HAP-1 (cell line): ENCODE results near the gene TMEM187.
A peak's percentile ranks its signal among the peaks of the same experiment; 100 is the strongest.

Experiments used
- DNase-seq, 2 experiments: peaks; one replicate each; pipeline ENCODE4 v3.0.0-alpha.2; 2016 to 2020; ENCODE audit warnings: low spot score in 2 of 2
- H3K27me3 ChIP-seq: fragments of 250-450 bp; sonication (Bioruptor Pico); 2 replicates; pipeline ENCODE4 v1.5.1; 2020; ENCODE audit warnings: low read depth, mild to moderate bottlenecking, moderate library complexity
- H3K36me3 ChIP-seq: fragments of 250-450 bp; sonication (Bioruptor Pico); replicated peaks from 2 replicates; pipeline ENCODE4 v1.5.1; 2020; ENCODE audit warnings: mild to moderate bottlenecking
- H3K4me1 ChIP-seq: fragments of 250-450 bp; sonication (Bioruptor Pico); 2 replicates; pipeline ENCODE4 v1.5.1; 2020; ENCODE audit warnings: mild to moderate bottlenecking
- H3K4me3 ChIP-seq: fragments of 250-450 bp; sonication (Bioruptor Pico); 2 replicates; pipeline ENCODE4 v1.5.1; 2020; ENCODE audit warnings: mild to moderate bottlenecking, moderate library complexity
- H3K9me3 ChIP-seq: fragments of 250-450 bp; sonication (Bioruptor Pico); 2 replicates; pipeline ENCODE4 v1.5.1; 2020; ENCODE audit warnings: mild to moderate bottlenecking, moderate library complexity
- in situ Hi-C: fragments of 300-500 bp; cut with MboI; formaldehyde crosslinking; loops from 3 replicates; pipeline ENCODE4 v1.14.3; 2020; ENCODE audit warnings: low sequenced_read_pairs, inconsistent platforms, mixed read lengths

The TMEM187 gene

GRCh38 chrX:153995504-153995903 lies 22.9 kb downstream of the TMEM187 start:
- Histone ChIP-seq H3K4me1 (no peaks in the 10 kb centered on the region), H3K36me3 (no peaks in the 10 kb centered on the region), H3K9me3 (no peaks in the 10 kb centered on the region), H3K27me3 (no peaks in the 10 kb centered on the region), H3K4me3 (no peak overlapping the region)
- in situ Hi-C loops, result no loop called here
- no peak for DNase-seq

- in situ Hi-C loops, result loop anchor here (25.0 kb wide), 2 partner anchors 338 to 538 kb away; partner anchors contain the start of genes G6PD and IKBKG
- H3K9me3 ChIP-seq, result no peaks in the 10 kb centered on the region
- DNase-seq, result no peak
- H3K27me3 ChIP-seq, result no peaks in the 10 kb centered on the region
- no peak overlapping the region for H3K4me3 ChIP-seq
- H3K4me1 ChIP-seq, result peaks cover 4% of the 10 kb centered on the region; the same call in 1 of the 2 replicates
- no peaks in the 10 kb centered on the region for H3K36me3 ChIP-seq
These were observed 26.9 kb downstream of the TMEM187 start for GRCh38 chrX:153999359-154000037.

- peaks cover 4% of the 10 kb centered on the region; the same call in 1 of the 2 replicates for H3K4me1 ChIP-seq
- no peaks in the 10 kb centered on the region for H3K36me3 ChIP-seq
- DNase-seq, result no peak
- in situ Hi-C loops, result loop anchor here (25.0 kb wide), 2 partner anchors 337 to 537 kb away; partner anchors contain the start of genes G6PD and IKBKG
- no peaks in the 10 kb centered on the region for H3K9me3 ChIP-seq
- no peak overlapping the region for H3K4me3 ChIP-seq
- no peaks in the 10 kb centered on the region for H3K27me3 ChIP-seq
These were observed 27.5 kb downstream of the TMEM187 start for GRCh38 chrX:154000051-154000450.

GRCh38 chrX:154002215-154002719 lies 29.7 kb downstream of the TMEM187 start:
- Histone ChIP-seq H3K27me3 (no peaks in the 10 kb centered on the region), H3K4me3 (no peak overlapping the region), H3K4me1 (peaks cover 4% of the 10 kb centered on the region; the same call in 1 of the 2 replicates), H3K9me3 (no peaks in the 10 kb centered on the region), H3K36me3 (peaks cover 5% of the 10 kb centered on the region)
- in situ Hi-C loops, result loop anchor here (25.0 kb wide), 2 partner anchors 335 to 535 kb away; partner anchors contain the start of genes G6PD and IKBKG
- peak in 1 of 2 experiments; percentile 42 for DNase-seq

GRCh38 chrX:154004315-154004714 lies 31.8 kb downstream of the TMEM187 start:
- in situ Hi-C loops, result loop anchor here (25.0 kb wide), 2 partner anchors 333 to 533 kb away; partner anchors contain the start of genes G6PD and IKBKG

GRCh38 chrX:154006947-154007346 lies 34.4 kb downstream of the TMEM187 start:
- H3K27me3 ChIP-seq, result no peaks in the 10 kb centered on the region
- in situ Hi-C loops, result loop anchor here (25.0 kb wide), 2 partner anchors 330 to 530 kb away; partner anchors contain the start of genes G6PD and IKBKG
- peaks cover 9% of the 10 kb centered on the region; the same call in 1 of the 2 replicates for H3K4me1 ChIP-seq
- no peaks in the 10 kb centered on the region for H3K9me3 ChIP-seq
- peaks cover 29% of the 10 kb centered on the region for H3K36me3 ChIP-seq
- H3K4me3 ChIP-seq, result no peak overlapping the region
- DNase-seq, result no peak

More at GRCh38 chrX:154004315-154004714, 31.8 kb downstream of the TMEM187 start:
- H3K27me3 ChIP-seq, result no peaks in the 10 kb centered on the region
- no peak for DNase-seq
- H3K4me1 ChIP-seq, result peaks cover 9% of the 10 kb centered on the region; the same call in 1 of the 2 replicates
- H3K4me3 ChIP-seq, result no peak overlapping the region
- H3K36me3 ChIP-seq, result peaks cover 8% of the 10 kb centered on the region
- no peaks in the 10 kb centered on the region for H3K9me3 ChIP-seq

GRCh38 chrX:154008521-154008920 lies 36.0 kb downstream of the TMEM187 start:
- H3K9me3 ChIP-seq, result no peaks in the 10 kb centered on the region
- peaks cover 5% of the 10 kb centered on the region; the same call in 1 of the 2 replicates for H3K4me1 ChIP-seq
- H3K4me3 ChIP-seq, result no peak overlapping the region
- peaks cover 44% of the 10 kb centered on the region for H3K36me3 ChIP-seq
- DNase-seq, result peak; percentile 32 to 43
- H3K27me3 ChIP-seq, result no peaks in the 10 kb centered on the region
- in situ Hi-C loops, result loop anchor here (25.0 kb wide), 2 partner anchors 329 to 529 kb away; partner anchors contain the start of genes G6PD and IKBKG

GRCh38 chrX:154010330-154011087 lies 38.0 kb downstream of the TMEM187 start:
- H3K9me3 ChIP-seq, result no peaks in the 10 kb centered on the region
- in situ Hi-C loops, result loop anchor here (25.0 kb wide), 2 partner anchors 327 to 527 kb away; partner anchors contain the start of genes G6PD and IKBKG
- H3K4me1 ChIP-seq, result peaks cover 5% of the 10 kb centered on the region; the same call in 1 of the 2 replicates
- peaks cover 64% of the 10 kb centered on the region for H3K36me3 ChIP-seq
- no peak for DNase-seq
- no peak overlapping the region for H3K4me3 ChIP-seq
- no peaks in the 10 kb centered on the region for H3K27me3 ChIP-seq

- Histone ChIP-seq H3K4me3 (no peak overlapping the region), H3K9me3 (no peaks in the 10 kb centered on the region), H3K4me1 (peaks cover 5% of the 10 kb centered on the region; the same call in 1 of the 2 replicates), H3K36me3 (peaks cover 71% of the 10 kb centered on the region), H3K27me3 (no peaks in the 10 kb centered on the region)
- DNase-seq, result no peak
- in situ Hi-C loops, result loop anchor here (25.0 kb wide), 2 partner anchors 326 to 526 kb away; partner anchors contain the start of genes G6PD and IKBKG
These were observed 39.1 kb downstream of the TMEM187 start for GRCh38 chrX:154011376-154012335.

- no peak overlapping the region for H3K4me3 ChIP-seq
- in situ Hi-C loops, result loop anchor here (25.0 kb wide), 2 partner anchors 325 to 525 kb away; partner anchors contain the start of genes G6PD and IKBKG
- peaks cover 5% of the 10 kb centered on the region; the same call in 1 of the 2 replicates for H3K4me1 ChIP-seq
- no peaks in the 10 kb centered on the region for H3K27me3 ChIP-seq
- H3K36me3 ChIP-seq, result peaks cover 79% of the 10 kb centered on the region
- DNase-seq, result no peak
- no peaks in the 10 kb centered on the region for H3K9me3 ChIP-seq
These were observed 39.9 kb downstream of the TMEM187 start for GRCh38 chrX:154012336-154012991.

- no peaks in the 10 kb centered on the region for H3K9me3 ChIP-seq
- peaks cover 84% of the 10 kb centered on the region for H3K36me3 ChIP-seq
- H3K4me1 ChIP-seq, result peaks cover 5% of the 10 kb centered on the region; the same call in 1 of the 2 replicates
- in situ Hi-C loops, result loop anchor here (25.0 kb wide), 2 partner anchors 324 to 524 kb away; partner anchors contain the start of genes G6PD and IKBKG
- H3K27me3 ChIP-seq, result no peaks in the 10 kb centered on the region
- H3K4me3 ChIP-seq, result no peak overlapping the region
- no peak for DNase-seq
These were observed 40.5 kb downstream of the TMEM187 start for GRCh38 chrX:154013001-154013421.
